ENCODE results near the gene KLF7. TPM values are rescaled to one million over a fixed set of nuclear protein-coding genes. Genes with fewer than 3 reads are reported as not detected.

Gene KLF7
- total RNA-seq, 1 experiment from 2014 or later = 13.1 TPM

- Histone ChIP-seq H3K4me1 (replicated peaks) (peaks cover 58% of the 10 kb centered on the region), H3K4me3 (no peak overlapping the region), H3K9me3 (replicated peaks) (peaks cover 2% of the 10 kb centered on the region; the same call in 1 of the 2 replicates), H3K27ac (no peak overlapping the region), H3K36me3 (no peaks in the 10 kb centered on the region), H3K27me3 (replicated peaks) (no peaks in the 10 kb centered on the region)
- DNase-seq (ENCODE audit: low read depth in 1 of 2, low spot score in 2 of 2) = no peak
Measured at GRCh38 chr2:207184348-207184747, 18.6 kb upstream of the KLF7 start.

DNA sequence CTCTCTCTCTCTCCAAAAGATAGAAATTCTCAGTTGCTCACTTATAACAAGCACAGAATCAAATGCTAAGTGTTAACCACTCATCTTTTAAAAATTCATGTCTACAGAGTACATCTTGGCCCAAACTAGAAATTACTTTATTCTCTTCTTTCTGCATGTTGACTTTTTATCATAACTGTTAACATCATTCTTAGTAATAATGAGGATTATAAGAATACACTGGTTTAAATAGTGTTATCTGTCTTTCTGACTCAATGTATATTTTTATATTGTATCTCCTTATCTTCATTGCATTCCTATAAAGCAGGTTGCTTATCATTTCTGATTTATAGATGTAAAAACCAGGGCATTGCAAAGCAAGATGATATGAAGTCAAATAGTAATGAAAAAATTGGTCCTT is 17.8 kb upstream of the KLF7 start:
- Histone ChIP-seq H3K4me1 (replicated peaks) (peaks cover 50% of the 10 kb centered on the region), H3K27ac (peak overlapping the region; percentile 6; the same call in 1 of the 2 replicates), H3K4me3 (no peak overlapping the region), H3K9me3 (replicated peaks) (peaks cover 2% of the 10 kb centered on the region; the same call in 1 of the 2 replicates), H3K27me3 (replicated peaks) (no peaks in the 10 kb centered on the region), H3K36me3 (no peaks in the 10 kb centered on the region)
- DNase-seq (ENCODE audit: low read depth in 1 of 2, low spot score in 2 of 2) = no peak

GRCh38 chr2:207182911-207183310 is 17.2 kb upstream of the KLF7 start:
- Histone ChIP-seq H3K36me3 (no peaks in the 10 kb centered on the region), H3K4me3 (no peak overlapping the region), H3K27ac (peak overlapping the region; percentile 59), H3K27me3 (replicated peaks) (no peaks in the 10 kb centered on the region), H3K9me3 (replicated peaks) (peaks cover 2% of the 10 kb centered on the region; the same call in 1 of the 2 replicates), H3K4me1 (replicated peaks) (peaks cover 44% of the 10 kb centered on the region)
- peak in 1 of 2 experiments; percentile 47 for DNase-seq (ENCODE audit: low read depth in 1 of 2, low spot score in 2 of 2)

GRCh38 chr2:207181526-207182274 is 16.0 kb upstream of the KLF7 start:
- H3K36me3 ChIP-seq = no peaks in the 10 kb centered on the region
- H3K9me3 ChIP-seq (replicated peaks) = no peaks in the 10 kb centered on the region; the same call in 1 of the 2 replicates
- no peak overlapping the region for H3K27ac ChIP-seq
- no peaks in the 10 kb centered on the region for H3K27me3 ChIP-seq (replicated peaks)
- DNase-seq (ENCODE audit: low read depth in 1 of 2, low spot score in 2 of 2) = no peak
- H3K4me3 ChIP-seq = no peak overlapping the region
- H3K4me1 ChIP-seq (replicated peaks) = peaks cover 42% of the 10 kb centered on the region

DNA sequence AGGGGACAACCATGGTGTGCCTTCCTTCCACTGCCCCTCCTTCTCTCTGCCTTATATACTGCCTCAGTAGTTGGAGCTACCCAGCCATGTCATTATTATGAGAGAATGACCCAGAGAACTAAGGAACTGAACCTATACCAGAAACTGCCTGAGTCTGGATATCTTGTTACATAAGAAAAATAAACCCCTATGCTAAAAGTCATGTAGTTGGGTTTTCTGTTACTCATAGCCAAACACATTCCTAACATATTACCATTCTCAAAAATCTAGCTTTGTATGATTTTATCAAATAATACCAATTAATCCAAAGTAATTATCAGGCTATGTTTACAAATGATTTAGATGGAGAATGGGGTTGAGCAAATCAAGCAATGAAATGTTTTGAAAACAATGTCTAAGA is 15.0 kb upstream of the KLF7 start:
- DNase-seq (ENCODE audit: low read depth in 1 of 2, low spot score in 2 of 2) = no peak
- H3K4me3 ChIP-seq = no peak overlapping the region
- H3K4me1 ChIP-seq (replicated peaks) = peaks cover 42% of the 10 kb centered on the region
- no peak overlapping the region for H3K27ac ChIP-seq
- no peaks in the 10 kb centered on the region for H3K9me3 ChIP-seq (replicated peaks)
- H3K27me3 ChIP-seq (replicated peaks) = no peaks in the 10 kb centered on the region
- no peaks in the 10 kb centered on the region for H3K36me3 ChIP-seq

DNA sequence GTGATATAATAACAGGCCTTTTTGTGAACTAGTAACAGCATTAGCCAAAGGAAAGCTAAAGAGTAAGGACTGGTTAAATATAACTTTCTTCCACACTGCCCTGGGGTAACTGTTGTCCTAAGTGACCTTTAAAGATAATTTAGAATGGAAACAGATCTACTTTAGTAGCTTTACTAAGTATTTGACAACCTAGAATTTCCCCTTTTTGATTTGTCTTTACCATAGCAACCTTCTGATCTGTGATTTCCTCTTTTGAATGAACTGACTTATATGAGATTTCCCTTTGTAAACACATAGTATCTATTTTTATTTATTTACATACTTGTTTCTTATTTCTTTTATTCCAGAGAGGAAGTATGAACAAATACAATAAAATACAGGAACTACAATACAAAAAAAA is 10.5 kb upstream of the KLF7 start:
- H3K27ac ChIP-seq = no peak overlapping the region
- peaks cover 14% of the 10 kb centered on the region for H3K4me1 ChIP-seq (replicated peaks)
- DNase-seq (ENCODE audit: low read depth in 1 of 2, low spot score in 2 of 2) = no peak
- no peaks in the 10 kb centered on the region for H3K9me3 ChIP-seq (replicated peaks)
- H3K36me3 ChIP-seq = no peaks in the 10 kb centered on the region
- H3K4me3 ChIP-seq = no peak overlapping the region
- no peaks in the 10 kb centered on the region for H3K27me3 ChIP-seq (replicated peaks)

GRCh38 chr2:207173641-207174040 is 7.9 kb upstream of the KLF7 start:
- Histone ChIP-seq H3K9me3 (replicated peaks) (no peaks in the 10 kb centered on the region), H3K36me3 (no peaks in the 10 kb centered on the region)

GRCh38 chr2:207167099-207167923 is 1.6 kb upstream of the KLF7 start:
- peaks cover 26% of the 10 kb centered on the region for H3K4me1 ChIP-seq (replicated peaks)
- H3K27me3 ChIP-seq (replicated peaks) = no peaks in the 10 kb centered on the region
- H3K9me3 ChIP-seq (replicated peaks) = no peaks in the 10 kb centered on the region
- H3K36me3 ChIP-seq = peaks cover 3% of the 10 kb centered on the region
- H3K4me3 ChIP-seq = peak overlapping the region; percentile 68
- H3K27ac ChIP-seq = peak overlapping the region; percentile 100
- peak in 1 of 2 experiments; percentile 78 for DNase-seq (ENCODE audit: low read depth in 1 of 2, low spot score in 2 of 2)

More at GRCh38 chr2:207173641-207174040, 7.9 kb upstream of the KLF7 start:
- H3K4me1 ChIP-seq (replicated peaks) = no peaks in the 10 kb centered on the region
- no peaks in the 10 kb centered on the region for H3K27me3 ChIP-seq (replicated peaks)
- no peak for DNase-seq (ENCODE audit: low read depth in 1 of 2, low spot score in 2 of 2)
- no peak overlapping the region for H3K4me3 ChIP-seq
- H3K27ac ChIP-seq = no peak overlapping the region

GRCh38 chr2:207166349-207167098 is 776 bp upstream of the KLF7 start:
- H3K4me3 ChIP-seq = peak overlapping the region; percentile 68
- H3K4me1 ChIP-seq (replicated peaks) = peaks cover 33% of the 10 kb centered on the region
- no peaks in the 10 kb centered on the region for H3K27me3 ChIP-seq (replicated peaks)
- DNase-seq (ENCODE audit: low read depth in 1 of 2, low spot score in 2 of 2) = peak; percentile 91 to 98
- peak overlapping the region; percentile 100 for H3K27ac ChIP-seq
- H3K36me3 ChIP-seq = peaks cover 3% of the 10 kb centered on the region
- H3K9me3 ChIP-seq (replicated peaks) = no peaks in the 10 kb centered on the region

DNA sequence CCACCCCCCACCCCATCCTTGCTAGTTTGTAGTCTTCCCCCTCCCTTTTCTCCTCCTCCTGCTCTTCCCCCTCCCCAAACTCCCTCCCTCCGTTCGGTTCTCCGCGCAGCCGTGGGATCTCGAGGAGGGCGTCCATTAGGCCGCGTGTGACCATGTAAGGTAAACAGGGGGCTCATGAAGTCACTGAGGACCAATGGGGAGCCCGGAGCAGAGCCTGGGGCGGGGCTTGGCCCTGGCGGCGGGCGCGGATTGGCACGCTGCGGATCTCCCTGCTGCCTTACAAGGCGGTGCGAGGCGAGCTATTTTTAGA is 246 bp upstream of the KLF7 start:
- peak overlapping the region; percentile 68 for H3K4me3 ChIP-seq
- peak; percentile 99 for DNase-seq (ENCODE audit: low read depth in 1 of 2, low spot score in 2 of 2)

DNA sequence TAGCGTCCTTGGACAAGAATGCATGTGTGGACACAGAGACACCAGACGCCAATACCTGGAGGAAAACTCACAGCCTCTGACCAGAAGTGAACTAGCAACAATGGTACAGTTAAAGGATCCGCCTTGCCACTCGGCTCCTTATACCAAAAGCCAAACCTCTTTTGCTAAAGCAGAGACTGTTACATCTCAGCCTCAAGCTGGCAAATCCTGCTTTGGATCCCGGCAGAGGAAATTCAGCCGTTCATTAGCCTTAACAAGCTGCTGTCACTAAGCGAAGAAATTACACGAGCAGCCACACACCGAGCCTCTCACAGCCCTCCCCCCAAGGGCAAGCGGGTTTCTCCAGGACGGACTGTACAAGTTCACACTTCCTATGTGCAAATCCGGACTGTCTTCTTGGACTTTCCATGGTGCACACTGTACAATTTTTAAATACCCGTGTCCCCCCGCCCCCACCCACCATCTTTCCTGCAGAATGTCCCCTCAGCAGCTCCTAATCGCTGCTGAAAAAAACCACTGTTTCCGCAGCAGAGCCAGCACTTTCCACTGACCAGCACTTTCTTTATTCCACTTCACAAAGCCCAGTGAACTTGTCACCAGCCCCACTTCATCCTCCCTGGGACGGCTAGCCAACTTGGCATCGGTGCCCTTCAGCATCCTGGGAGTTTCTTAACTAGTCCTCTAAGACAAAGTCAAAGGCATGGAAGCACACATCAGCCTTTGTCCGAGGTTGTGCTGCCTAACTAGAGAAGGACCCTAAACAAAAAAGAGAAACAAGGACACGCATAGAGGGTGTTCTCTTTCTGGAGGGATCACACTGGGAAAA is 1.5 kb downstream of the KLF7 start:
- H3K9me3 ChIP-seq (replicated peaks) = no peaks in the 10 kb centered on the region
- DNase-seq (ENCODE audit: low read depth in 1 of 2, low spot score in 2 of 2) = peak; percentile 40 to 55
- H3K27me3 ChIP-seq (replicated peaks) = no peaks in the 10 kb centered on the region

More for the DNA sequence above, 246 bp upstream of the KLF7 start:
- peak overlapping the region; percentile 100 for H3K27ac ChIP-seq
- no peaks in the 10 kb centered on the region for H3K27me3 ChIP-seq (replicated peaks)
- H3K4me1 ChIP-seq (replicated peaks) = peaks cover 39% of the 10 kb centered on the region
- H3K36me3 ChIP-seq = peaks cover 4% of the 10 kb centered on the region
- no peaks in the 10 kb centered on the region for H3K9me3 ChIP-seq (replicated peaks)

DNA sequence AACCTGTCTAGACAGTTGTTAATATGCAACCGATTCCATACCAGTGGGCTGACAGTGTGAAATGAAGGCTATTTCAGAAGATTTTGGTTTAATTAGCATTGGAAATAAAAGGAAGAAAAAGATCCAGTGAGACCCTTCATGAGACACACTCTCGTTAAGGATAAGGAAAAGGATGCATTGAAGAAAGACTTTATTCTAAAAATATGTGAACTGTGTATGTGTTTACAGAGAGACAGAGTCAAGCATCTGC is 2.1 kb downstream of the KLF7 start:
- peaks cover 61% of the 10 kb centered on the region for H3K4me1 ChIP-seq (replicated peaks)
- DNase-seq (ENCODE audit: low read depth in 1 of 2, low spot score in 2 of 2) = no peak

More for the DNA sequence above, 1.5 kb downstream of the KLF7 start:
- Histone ChIP-seq H3K4me3 (peak overlapping the region; percentile 53), H3K4me1 (replicated peaks) (peaks cover 57% of the 10 kb centered on the region), H3K27ac (peak overlapping the region; percentile 88), H3K36me3 (peaks cover 6% of the 10 kb centered on the region)

More for the DNA sequence above, 2.1 kb downstream of the KLF7 start:
- peak overlapping the region; percentile 53 for H3K4me3 ChIP-seq
- no peaks in the 10 kb centered on the region for H3K27me3 ChIP-seq (replicated peaks)
- peaks cover 6% of the 10 kb centered on the region for H3K36me3 ChIP-seq
- H3K27ac ChIP-seq = peak overlapping the region; percentile 88
- no peaks in the 10 kb centered on the region for H3K9me3 ChIP-seq (replicated peaks)
